Endothelial cell of hepatic sinusoid (primary cell): Measurements from ENCODE around the gene PEX19.

Source experiments
- in situ Hi-C: cut with HindIII; loops from 2 replicates; pipeline ENCODE4 v1.10.0; 2017; ENCODE audit warnings: low sequenced_read_pairs

Gene PEX19

DNA sequence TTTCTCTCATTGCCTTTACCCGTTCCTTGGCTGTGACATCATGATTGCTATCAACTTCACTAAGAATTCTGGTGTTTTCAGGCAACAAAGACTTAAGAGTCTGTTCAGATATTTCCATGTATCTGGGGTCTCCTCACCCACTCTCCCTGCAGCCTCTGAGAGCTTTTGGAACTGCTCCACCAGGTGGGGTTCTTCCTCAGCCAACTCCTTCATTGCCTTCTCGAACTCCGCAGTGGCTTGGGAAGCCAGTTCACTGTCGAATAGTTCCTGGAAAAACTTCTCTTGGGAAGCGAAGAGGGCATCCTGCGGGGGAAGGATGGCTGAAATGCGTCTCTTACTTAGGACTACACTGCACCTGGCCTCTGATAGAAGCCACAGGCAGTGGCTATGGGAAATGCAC lies 2.1 kb downstream of the PEX19 start:
- in situ Hi-C loops: no loop called here

DNA sequence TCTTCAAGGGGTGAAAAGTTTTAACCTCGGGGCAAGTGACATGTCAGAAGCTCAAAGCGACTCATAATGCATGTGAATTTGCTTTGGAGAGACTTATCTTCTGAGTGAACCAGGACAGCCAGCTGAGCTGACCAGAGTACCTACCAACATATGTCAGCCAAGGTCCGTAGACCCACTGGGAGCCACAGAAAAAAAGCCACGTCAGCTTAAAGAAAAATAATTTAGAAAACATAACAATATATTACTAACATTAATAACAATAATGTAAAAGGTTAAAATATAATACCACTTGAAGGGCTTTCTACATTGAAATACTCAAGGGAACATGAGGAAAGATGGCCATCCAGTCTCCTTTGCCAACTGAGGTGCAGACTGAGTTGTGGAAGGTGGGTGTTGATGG lies 6.9 kb downstream of the PEX19 start:
- in situ Hi-C loops: no loop called here

DNA sequence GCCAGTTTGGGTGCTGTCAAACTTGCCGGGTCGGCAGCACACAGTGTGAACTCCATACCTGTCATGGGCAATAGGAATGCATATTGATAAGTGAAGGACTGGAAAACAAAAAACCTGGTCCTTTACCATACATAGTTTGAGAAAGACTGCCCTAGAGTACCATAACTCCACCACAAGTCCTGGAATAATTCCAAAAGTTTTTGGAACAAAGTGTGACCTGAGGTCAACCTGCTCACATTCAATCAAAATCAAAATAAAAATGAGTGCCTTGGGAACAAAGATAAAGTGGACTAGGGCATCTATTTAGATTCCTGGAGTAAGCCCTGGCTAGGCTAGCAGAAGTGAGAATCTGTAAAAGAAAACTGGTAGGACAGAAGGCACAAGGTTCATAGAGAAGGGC lies 7.6 kb downstream of the PEX19 start:
- in situ Hi-C loops: no loop called here

DNA sequence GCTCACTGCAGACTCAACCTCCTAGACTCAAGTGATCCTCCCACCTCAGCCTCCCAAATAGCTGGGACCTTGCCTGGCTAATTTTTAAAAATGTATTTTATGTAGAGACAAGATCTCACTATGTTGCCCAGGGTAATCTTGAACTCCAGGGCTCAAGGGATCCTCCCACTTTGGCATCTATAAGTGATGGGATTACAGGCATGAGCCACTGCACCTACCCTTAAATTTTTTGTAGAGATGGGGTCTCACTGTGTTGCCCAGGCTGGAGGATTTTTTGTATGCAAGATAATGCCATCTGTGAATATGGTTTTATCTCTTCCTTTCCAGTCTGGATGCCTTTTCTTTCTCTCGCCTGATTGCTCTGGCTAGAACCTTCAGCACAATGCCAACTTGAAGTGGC lies 13.9 kb downstream of the PEX19 start:
- in situ Hi-C loops: no loop called here

DNA sequence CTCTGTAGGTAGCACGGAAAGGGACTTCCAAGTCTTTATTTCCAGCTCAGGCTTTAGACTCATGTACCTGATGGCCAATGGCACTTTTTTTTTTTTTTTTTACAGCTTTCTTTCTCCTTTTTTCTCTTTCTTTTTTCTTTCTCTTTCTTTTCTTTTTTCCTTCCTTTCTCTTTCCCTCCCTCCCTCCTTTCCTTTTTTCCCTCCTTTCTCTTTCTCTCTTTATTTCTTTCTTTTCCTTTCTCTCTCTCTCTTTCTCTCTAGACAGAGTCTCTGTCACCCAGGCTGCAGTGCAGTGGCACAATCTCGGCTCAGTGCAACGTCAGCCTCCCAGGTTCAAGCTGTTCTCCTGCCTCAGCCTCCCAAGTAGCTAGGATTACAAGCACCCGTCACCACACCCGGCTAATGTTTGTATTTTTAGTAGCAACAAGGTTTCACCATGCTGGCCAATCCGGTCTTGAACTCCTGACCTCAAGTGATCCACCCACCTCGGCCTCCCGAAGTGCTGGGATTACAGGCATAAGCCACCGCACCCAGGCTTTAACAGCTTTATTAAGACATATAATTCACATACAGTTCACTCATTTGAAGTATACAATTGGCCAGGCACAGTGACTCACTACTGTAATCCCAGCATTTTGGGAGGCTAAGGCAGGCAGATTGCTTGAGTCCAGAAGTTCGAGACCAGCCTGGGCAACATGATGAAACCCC lies 17.5 kb downstream of the PEX19 start:
- in situ Hi-C loops: no loop called here

DNA sequence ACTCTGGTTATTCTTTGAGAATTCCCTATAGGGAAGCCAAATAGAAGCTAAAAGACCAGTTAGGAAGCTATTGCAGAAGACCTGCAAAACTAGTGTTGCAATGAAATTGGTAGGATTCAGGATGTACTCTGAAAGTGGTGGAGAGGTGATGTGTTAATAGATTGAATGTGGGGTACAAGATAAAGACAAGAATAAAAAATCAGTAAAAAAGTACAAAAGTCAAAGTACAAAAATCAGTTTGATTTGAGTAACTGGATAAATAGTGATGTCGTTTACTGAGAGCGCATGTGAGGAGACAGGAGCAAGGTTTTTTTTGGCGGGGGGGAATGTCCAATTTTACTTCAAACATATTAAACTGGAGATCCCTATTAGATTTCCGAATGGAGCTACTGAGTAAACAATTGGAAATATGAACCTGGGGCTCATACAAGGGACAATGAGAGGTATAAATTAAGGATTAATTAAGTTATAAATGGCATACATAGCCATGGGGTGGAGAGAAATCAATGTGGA lies 20.1 kb downstream of the PEX19 start:
- in situ Hi-C loops: no loop called here

DNA sequence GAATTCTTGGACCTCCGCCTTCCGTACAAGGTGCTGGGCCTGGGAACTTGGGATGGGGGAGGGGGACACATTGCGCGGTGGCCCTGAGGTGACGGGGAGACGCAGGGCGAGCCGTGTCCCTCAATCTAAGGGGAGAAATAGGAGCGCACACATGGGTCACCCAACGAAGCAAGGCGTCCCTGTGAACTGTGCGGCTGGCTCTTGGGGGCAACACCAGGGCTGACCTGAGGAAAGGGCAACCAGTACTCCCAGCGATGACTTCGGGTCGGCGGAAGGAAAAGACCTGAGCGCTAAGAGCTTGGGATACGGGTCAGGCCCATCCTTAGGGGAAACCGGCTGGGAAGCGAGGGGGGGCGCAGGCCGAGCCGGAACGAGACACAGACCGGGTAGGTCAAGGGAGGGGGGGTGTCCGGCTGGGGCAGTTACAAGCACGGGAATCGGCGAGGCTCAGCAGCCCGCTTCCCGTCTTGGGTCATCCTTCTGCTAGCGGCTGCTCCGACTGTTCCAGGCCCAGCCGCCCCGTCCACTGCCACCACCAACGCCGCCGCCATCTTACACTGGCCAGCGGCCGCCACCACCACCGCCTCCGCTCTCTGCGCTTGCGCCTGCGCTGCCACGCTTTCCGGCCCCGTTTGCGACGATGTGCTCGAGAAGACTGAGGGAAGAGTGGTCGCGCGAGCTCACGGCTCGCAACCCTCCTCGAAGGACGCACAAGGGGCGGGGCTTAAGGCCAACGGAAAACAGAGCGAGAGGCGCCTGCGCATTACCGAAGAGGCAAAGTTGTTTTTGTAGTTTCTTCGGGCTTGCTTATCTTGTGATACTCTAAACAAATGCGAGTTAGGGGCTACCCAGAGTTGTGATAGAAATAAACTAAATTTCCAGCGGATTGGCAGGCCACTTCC lies 22.8 kb downstream of the PEX19 start, which contains the start of gene DCAF8:
TSS of gene DCAF8 (minus strand) at position 657 of the 902 bp plus-strand sequence. CDS start 18,541 bp downstream, outside the sequence.
- in situ Hi-C loops: no loop called here

DNA sequence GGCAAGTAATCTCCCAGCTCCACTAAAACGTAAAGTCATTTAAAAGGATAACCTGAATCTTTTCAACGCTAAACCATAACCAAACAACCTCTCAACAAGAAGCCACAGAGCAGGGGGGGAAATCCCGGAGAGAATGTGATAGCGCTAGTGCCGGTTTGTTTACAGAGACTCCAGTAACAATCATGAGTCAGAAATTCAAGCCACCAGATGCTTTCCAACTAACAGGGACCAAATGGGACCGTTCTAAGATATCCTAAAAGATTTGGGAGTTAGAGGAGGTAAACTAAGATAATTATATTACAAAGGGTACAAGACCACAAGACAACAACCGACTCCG lies 23.4 kb downstream of the PEX19 start:
- in situ Hi-C loops: no loop called here

DNA sequence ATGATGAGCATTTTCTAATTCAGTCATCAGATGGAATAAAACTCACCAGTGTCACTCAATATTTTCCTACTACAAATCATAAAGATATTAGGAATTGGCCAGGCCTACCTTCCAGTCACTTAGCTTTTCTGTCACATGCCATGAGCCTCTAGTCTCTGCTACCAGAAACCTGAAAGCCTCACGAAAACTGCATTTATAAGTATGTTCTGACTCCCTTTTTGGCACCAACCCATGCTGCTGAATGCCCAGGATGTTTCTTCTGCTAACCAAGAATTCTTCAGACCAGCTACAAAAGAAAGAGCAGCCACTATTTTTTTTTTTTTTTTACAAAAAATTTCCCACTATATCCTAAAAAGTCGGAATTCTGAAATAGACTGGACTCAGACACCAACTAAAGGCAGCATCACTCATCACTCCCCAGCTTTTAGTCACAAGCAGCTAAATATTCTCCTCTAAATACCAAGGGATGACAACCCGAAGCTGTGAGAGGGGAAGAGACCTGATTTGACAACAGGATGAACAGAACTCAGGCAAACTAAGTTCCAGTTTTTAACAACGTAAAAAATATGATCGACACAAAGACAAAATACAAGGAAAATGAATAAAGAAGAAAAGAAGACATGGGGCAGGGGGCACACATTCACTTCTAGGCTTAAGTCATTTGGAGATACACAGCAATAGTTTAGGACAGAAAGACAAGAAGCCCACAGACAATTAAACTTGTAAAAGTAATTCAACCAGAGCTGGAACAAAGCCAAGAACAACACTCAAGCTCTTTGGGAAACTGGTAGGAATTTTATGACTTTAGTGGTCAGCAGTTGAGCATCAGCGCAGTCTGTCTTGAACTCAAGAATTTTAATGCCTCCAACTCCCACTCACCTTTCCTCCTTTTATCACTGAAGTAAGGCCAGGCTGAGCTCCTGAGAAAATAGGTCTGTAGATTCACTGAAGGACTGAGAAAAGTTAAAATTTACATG lies 24.2 kb downstream of the PEX19 start:
- in situ Hi-C loops: no loop called here

DNA sequence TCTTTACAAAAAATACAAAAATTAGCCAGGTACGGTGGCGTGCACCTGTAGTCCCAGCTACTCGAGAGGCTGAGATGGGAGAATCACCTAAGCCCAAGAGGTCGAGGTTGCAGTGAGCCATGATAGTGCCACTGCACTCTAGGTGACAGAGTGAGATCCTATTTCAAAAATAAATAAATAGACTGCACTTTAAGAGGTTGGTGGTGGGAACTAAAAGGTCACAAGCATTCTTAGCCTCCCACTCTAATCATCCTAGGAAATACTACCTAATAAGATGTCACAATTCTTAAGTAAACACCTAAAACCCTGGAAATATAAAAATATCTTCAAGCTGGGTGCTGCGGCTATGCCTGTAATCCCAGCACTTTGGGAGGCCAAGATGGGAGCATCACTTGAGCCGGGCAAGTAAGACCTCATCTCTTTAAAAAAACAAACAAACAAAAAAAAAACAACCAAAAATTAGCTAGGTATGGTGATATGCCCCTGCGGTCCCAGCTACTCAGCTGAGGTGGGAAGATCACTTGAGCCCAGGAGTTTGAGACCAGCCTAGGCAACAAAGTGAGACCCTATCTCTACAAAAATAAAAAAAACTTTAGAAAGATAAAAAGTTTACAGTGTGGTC lies 26.6 kb downstream of the PEX19 start:
- in situ Hi-C loops: loop anchor here (5.0 to 10.0 kb wide), 2 partner anchors 41 to 153 kb away; no protein-coding TSS in a partner anchor

DNA sequence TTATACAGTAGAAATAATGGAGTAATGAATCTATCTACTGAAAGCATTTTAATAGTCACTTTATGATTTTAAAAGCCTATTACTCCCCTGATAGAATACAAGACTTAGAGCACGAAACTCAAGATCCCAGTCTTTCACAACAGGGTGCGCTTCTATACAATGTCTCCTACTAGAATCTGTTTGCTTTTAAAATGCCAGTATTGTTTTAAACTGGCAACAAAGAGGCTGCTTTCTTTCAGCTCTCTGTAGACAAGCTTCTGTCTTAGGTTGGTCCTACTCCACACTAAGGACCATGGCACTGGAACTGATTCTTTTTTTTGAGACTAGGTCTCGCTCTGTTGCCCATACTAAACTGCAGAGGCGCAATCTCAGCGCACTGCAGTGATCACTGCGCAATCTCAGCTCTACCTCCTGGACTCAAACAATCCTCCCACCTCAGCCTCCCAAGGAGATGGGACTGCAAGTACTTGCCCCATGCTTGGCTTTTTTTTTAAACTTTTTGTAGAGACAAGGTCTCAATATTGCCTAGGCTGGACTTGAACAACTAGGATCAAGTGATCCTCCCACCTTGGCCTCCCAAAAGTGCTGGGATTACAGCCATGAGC lies 27.4 kb downstream of the PEX19 start:
- in situ Hi-C loops: loop anchor here (5.0 to 10.0 kb wide), 2 partner anchors 40 to 153 kb away; no protein-coding TSS in a partner anchor

DNA sequence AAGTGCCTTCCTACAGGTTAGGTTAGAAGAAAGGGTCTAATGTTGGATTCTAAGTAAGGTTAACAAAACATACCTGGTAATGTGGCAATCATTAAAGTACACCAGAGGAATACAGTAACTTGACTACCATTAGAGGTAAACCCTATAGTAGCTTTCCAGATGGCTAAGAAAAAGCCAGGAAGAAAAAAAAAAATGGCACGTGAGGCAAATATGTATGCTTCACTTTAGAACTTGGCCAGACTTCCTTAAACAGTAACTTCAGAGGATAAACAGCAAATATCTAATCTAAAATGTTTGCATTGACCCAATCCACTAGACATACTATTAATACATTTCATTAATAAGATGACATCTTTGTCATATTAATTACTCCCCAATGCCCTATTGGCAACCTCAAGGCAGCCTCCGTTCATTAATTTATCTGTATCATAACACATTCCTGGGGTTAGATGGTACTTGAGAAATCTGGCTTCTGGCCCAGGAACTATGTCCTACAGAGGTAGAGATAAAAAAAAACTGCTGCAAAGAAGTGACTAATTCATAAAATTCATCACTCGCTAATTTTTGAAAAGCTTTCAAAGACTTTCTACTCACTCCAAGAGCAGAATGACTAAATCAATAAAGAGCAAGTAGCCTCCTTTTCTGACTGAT lies 28.4 kb downstream of the PEX19 start:
- in situ Hi-C loops: loop anchor here (5.0 to 10.0 kb wide), 2 partner anchors 39 to 152 kb away; no protein-coding TSS in a partner anchor

DNA sequence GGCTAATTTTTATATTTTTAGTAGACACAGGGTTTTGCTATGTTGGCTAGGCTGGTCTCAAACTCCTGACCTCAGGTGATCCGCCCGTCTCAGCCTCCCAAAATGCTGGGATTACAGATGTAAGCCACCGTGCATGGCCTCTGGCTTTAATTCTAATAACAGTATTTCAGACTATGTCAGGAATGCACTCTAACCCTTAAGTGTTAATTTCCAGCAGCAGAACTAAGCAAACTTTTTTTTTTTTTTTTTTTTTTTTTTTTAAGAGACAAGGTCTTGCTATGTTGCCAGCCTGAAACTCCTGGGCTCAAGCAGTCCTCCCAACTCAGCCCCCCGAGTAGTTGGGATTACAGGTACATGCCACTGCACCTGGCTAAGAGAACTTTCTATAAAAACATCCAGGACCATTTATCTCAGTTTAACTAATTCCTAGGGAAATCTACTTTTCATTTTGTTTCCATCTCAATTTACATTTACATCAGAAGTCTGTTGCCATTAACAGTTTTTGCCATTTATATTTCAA lies 29.1 kb downstream of the PEX19 start:
- in situ Hi-C loops: loop anchor here (5.0 to 10.0 kb wide), 2 partner anchors 39 to 151 kb away; no protein-coding TSS in a partner anchor

DNA sequence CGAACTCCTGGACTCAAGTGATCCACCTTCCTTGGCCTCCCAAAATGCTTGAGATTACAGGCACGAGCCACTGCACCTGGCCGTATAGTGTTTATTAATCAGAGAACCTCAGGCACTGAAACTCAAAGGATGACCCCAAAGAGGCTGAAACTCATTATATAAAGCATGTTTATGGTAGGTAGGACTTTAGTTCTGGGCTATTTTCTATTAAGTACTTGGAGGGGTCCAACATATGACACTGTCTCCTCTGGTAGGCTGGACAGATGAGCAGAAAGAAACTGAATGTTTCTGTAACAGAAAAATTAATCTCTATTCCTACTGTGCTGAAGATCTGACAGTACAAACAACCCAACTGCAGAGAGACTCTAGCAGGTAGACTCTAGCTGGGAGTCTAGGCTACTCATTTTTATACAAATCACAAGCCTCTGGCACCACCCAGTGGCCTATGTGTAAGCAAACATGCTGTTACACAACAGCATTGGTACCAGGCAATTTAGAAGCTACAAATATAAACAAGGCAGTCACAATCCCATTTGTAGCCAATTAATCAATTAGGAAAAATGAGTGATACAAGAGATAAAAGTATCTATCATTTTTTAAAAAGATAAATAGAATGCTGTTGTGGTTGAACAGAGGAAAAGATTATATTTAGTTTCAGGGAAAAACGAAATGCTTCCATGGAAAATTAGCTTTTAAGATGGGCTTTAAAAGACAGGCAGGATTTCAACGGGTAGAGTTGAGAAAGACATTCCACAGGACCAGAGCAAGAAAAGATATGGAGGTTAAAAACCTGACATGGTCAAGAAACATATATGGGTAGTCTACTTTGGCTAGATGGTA lies 33.0 kb downstream of the PEX19 start:
- in situ Hi-C loops: loop anchor here (10.0 kb wide), 1 partner anchor 147 kb away; no protein-coding TSS in a partner anchor

DNA sequence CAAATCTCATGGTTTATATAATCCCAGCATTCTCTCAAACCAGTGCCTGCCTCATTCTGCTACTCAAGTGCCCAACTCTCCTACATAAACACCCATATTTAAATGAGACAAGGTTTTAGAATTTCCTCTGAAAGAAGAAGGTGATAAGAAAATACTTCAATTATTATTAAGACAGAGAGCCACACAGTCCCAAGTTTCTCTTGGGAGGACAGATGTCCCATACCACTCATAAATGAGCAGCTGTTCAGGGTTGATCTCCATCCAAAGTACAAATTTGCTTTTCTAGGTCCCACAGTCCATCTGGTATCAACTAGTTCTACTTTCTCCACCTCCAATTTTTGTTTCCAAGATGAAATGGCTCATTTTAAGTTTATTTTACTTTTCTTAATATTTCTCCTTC lies 33.9 kb downstream of the PEX19 start:
- in situ Hi-C loops: loop anchor here (10.0 kb wide), 1 partner anchor 146 kb away; no protein-coding TSS in a partner anchor

DNA sequence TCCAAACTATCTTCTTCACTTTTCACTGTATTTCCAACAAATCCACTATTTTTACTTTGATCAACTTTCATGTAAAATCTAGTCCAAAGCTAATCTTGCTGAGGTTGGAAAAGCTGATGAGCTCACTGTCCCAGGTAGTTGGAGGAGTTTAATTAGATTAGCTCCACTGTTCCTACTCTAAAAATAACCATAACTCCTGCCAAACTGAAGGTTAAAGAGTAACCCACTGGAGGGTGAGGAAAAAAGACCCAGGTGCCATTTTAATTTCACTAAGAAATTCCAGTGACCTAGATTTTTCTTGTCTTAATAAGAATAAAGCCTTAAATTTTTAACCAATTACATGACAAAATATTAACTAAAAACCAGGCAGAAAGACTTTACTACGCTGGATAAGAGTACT lies 37.9 kb downstream of the PEX19 start:
- in situ Hi-C loops: no loop called here

DNA sequence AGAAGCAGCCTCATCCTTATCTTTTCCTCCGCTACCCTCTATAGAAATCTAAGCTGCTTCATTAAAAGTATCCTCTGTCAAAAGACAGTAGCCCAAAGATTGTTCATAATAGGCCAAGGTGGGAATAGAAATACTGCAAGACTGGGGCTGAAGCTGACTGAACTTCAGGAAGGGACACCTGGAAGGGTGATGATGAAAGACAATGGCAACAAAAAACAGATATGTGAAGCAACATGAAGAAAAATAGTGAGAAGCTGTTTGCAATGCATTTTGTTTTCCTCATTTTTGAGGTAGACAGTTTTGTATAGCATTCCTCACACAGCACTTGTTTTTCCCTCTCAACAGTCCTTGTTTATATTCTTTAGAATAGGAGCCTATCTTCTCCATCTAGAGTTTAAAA lies 39.5 kb downstream of the PEX19 start:
- in situ Hi-C loops: no loop called here

DNA sequence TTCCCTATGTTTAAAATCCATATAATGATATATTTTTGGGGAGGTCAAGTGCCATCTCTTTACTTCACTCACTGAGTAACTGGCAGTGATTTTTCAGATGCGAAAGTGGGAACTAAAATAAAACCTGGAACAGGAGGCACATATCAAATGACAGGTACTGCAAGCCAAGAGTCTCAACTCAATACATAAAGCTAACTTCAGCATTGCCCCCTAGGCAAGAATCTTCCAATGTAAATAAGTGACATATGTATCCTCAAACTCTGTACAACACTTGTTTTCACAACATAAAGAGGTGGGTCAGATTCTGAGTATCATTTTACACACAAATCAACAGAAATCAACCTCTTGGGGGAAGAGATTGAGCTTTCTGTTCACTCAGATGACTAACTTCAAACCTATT lies 40.7 kb downstream of the PEX19 start:
- in situ Hi-C loops: no loop called here
